ENCODE measurements around the gene LCE1D. TPM values are rescaled to one million over a fixed set of nuclear protein-coding genes. Genes with fewer than 3 reads are reported as not detected.

The LCE1D gene
- total and polyA plus RNA-seq, 4 donors = not detected

DNA sequence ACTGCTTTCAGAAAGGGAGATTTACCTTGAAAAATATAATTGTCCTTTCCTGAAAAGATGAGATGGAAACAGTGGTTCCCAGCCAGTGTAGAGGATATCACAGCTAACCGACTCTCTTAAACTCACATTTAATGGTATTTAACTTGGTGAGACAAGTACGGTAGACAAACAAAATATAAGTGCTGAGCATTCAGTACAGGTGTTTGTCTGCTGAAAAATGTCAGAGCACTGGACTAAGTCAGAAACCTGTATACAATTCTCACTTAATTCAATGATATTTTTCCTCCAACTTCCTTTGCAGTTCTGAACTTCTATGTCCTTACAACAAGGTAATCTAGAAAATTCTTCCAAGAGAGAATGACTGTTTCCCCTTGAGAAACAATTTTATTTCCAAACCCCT, 15.2 kb downstream of the LCE1D start, which contains the start of gene LCE1B:
LCE1B (plus strand) TSS at position 301 of the 400 bp plus-strand sequence. CDS start 476 bp downstream, outside the sequence.
- ATAC-seq (ENCODE audit: insufficient read depth, low FRiP score) (no peak), DNase-seq (no peak)
- 66 to 67% methylated on average over 2 of the region's 2 CpGs for WGBS, 2 donors
- Histone ChIP-seq H3K9me3 (ENCODE audit: control insufficient read depth in 4 of 4, insufficient read depth in 3 of 4, low read length in 3 of 4) (peaks cover 0 to 3% (median 0%) of the 10 kb centered on the region in 4 donors), H3K27ac (ENCODE audit: low read depth in 1 of 2, low read length in 1 of 2) (no peak within 1 kb of the TSS), H3K9ac (ENCODE audit: insufficient read depth in 1 of 2, low read length in 2 of 2) (no peak within 1 kb of the TSS), H3K36me3 (ENCODE audit: control insufficient read depth in 4 of 4, insufficient read depth in 4 of 4, low read length in 4 of 4) (no peaks in the 10 kb centered on the region), H3K4me1 (ENCODE audit: control insufficient read depth in 5 of 5, insufficient read depth in 5 of 5, low read length in 5 of 5) (no peaks in the 10 kb centered on the region), H3K4me3 (no peak within 1 kb of the TSS), H3K27me3 (ENCODE audit: control insufficient read depth in 3 of 3, insufficient read depth in 3 of 3, low read length in 2 of 3) (no peaks in the 10 kb centered on the region)
- TF ChIP-seq, protein P1, sequence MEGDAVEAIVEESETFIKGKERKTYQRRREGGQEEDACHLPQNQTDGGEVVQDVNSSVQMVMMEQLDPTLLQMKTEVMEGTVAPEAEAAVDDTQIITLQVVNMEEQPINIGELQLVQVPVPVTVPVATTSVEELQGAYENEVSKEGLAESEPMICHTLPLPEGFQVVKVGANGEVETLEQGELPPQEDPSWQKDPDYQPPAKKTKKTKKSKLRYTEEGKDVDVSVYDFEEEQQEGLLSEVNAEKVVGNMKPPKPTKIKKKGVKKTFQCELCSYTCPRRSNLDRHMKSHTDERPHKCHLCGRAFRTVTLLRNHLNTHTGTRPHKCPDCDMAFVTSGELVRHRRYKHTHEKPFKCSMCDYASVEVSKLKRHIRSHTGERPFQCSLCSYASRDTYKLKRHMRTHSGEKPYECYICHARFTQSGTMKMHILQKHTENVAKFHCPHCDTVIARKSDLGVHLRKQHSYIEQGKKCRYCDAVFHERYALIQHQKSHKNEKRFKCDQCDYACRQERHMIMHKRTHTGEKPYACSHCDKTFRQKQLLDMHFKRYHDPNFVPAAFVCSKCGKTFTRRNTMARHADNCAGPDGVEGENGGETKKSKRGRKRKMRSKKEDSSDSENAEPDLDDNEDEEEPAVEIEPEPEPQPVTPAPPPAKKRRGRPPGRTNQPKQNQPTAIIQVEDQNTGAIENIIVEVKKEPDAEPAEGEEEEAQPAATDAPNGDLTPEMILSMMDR (IDR thresholded peaks at IDR 0.05; ENCODE audit: control extremely low read depth, extremely low read depth) = no peak

DNA sequence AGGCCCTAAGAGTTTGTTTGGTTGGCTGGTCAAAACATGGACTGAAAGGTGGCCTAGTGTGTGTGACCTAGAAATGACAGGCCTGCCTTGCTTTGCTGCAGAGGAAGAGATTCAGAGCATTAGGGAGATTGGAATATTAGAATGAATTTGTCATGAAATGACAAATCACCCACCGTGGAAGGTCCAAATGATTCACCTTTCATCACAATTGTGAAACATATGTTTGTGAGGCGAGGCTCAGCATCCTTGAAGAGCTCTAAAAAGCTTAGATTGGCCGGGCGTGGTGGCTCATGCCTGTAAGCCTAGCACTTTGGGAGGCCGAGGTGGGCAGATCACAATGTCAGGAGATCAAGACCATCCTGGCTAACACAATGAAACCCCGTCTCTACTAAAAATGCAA, 20.8 kb downstream of the LCE1D start:
- no peaks in the 10 kb centered on the region for H3K9me3 ChIP-seq (ENCODE audit: control insufficient read depth in 4 of 4, insufficient read depth in 3 of 4, low read length in 3 of 4)
- 84 to 88% methylated on average over 6 of the region's 6 CpGs for WGBS, 2 donors
- TF ChIP-seq, protein P1 (IDR thresholded peaks at IDR 0.05; ENCODE audit: control extremely low read depth, extremely low read depth) = no peak

DNA sequence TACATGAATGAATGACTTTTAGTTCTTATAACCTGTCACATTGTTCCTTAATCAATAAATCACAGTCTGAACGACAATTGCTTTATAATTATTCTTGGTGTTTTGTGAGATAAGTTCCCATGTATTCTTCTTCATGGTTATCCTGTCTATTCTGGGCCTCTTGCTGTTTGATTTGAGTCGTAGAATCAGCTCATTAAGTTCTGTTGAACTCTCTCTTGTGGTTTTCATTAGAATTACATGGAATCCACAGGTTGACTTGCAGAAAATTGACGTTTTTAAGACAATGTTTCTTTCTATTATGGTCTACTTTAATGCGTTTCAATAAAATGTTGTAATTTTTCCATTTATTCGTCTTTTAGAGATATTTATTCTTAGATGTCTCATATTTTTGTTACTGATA, 26.8 kb downstream of the LCE1D start:
- H3K9me3 ChIP-seq (ENCODE audit: control insufficient read depth in 4 of 4, insufficient read depth in 3 of 4, low read length in 3 of 4) = no peaks in the 10 kb centered on the region
- ATAC-seq (ENCODE audit: insufficient read depth, low FRiP score) (no peak), DNase-seq (no peak)
- no peak overlapping the region for H3K4me3 ChIP-seq
- H3K27me3 ChIP-seq (ENCODE audit: control insufficient read depth in 3 of 3, insufficient read depth in 3 of 3, low read length in 2 of 3) = peaks cover 0 to 4% (median 0%) of the 10 kb centered on the region in 3 donors
- no peaks in the 10 kb centered on the region for H3K4me1 ChIP-seq (ENCODE audit: control insufficient read depth in 5 of 5, insufficient read depth in 5 of 5, low read length in 5 of 5)
- 44% methylated on average over 5 of the region's 5 CpGs for WGBS, 2 donors
- H3K27ac ChIP-seq (ENCODE audit: low read depth in 1 of 2, low read length in 1 of 2) = no peak overlapping the region
- H3K9ac ChIP-seq (ENCODE audit: insufficient read depth in 1 of 2, low read length in 2 of 2) = no peak overlapping the region
- TF ChIP-seq, protein P1 (IDR thresholded peaks at IDR 0.05; ENCODE audit: control extremely low read depth, extremely low read depth) = no peak
- H3K36me3 ChIP-seq (ENCODE audit: control insufficient read depth in 4 of 4, insufficient read depth in 4 of 4, low read length in 4 of 4) = no peaks in the 10 kb centered on the region

More for the DNA sequence above, 20.8 kb downstream of the LCE1D start:
- Histone ChIP-seq H3K4me1 (ENCODE audit: control insufficient read depth in 5 of 5, insufficient read depth in 5 of 5, low read length in 5 of 5) (no peaks in the 10 kb centered on the region), H3K9ac (ENCODE audit: insufficient read depth in 1 of 2, low read length in 2 of 2) (no peak overlapping the region), H3K36me3 (ENCODE audit: control insufficient read depth in 4 of 4, insufficient read depth in 4 of 4, low read length in 4 of 4) (no peaks in the 10 kb centered on the region), H3K27me3 (ENCODE audit: control insufficient read depth in 3 of 3, insufficient read depth in 3 of 3, low read length in 2 of 3) (no peaks in the 10 kb centered on the region), H3K27ac (ENCODE audit: low read depth in 1 of 2, low read length in 1 of 2) (no peak overlapping the region), H3K4me3 (no peak overlapping the region)
- ATAC-seq (ENCODE audit: insufficient read depth, low FRiP score) (no peak), DNase-seq (no peak)

DNA sequence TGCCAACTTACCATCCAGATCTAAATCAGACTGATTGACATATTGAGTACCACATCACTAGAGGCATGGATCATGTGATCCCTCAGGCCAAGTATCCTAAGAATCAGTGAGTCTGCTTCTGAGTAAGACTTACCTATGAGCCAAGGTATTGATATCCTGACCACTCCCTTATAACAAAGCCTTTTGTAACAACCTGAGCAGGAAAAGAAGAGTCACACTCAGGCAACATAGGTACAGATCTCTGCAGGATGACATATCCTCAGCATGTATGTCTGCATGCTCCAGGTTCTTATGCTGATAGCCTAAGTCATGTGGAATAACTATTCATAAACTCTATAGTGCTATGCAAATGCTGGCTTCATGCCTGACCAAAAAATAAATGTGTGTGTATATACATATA, 28.4 kb downstream of the LCE1D start:
- H3K4me3 ChIP-seq = no peak overlapping the region
- H3K9ac ChIP-seq (ENCODE audit: insufficient read depth in 1 of 2, low read length in 2 of 2) = no peak overlapping the region
- no peaks in the 10 kb centered on the region for H3K36me3 ChIP-seq (ENCODE audit: control insufficient read depth in 4 of 4, insufficient read depth in 4 of 4, low read length in 4 of 4)
- ATAC-seq (ENCODE audit: insufficient read depth, low FRiP score) (no peak), DNase-seq (no peak)
- no peaks in the 10 kb centered on the region for H3K4me1 ChIP-seq (ENCODE audit: control insufficient read depth in 5 of 5, insufficient read depth in 5 of 5, low read length in 5 of 5)
- TF ChIP-seq, protein P1 (IDR thresholded peaks at IDR 0.05; ENCODE audit: control extremely low read depth, extremely low read depth) = no peak
- H3K9me3 ChIP-seq (ENCODE audit: control insufficient read depth in 4 of 4, insufficient read depth in 3 of 4, low read length in 3 of 4) = peaks cover 0 to 2% (median 0%) of the 10 kb centered on the region in 4 donors
- H3K27me3 ChIP-seq (ENCODE audit: control insufficient read depth in 3 of 3, insufficient read depth in 3 of 3, low read length in 2 of 3) = peaks cover 0 to 4% (median 0%) of the 10 kb centered on the region in 3 donors
- no peak overlapping the region for H3K27ac ChIP-seq (ENCODE audit: low read depth in 1 of 2, low read length in 1 of 2)
